ENCODE measurements around the gene MCRIP1.

Gene MCRIP1

DNA sequence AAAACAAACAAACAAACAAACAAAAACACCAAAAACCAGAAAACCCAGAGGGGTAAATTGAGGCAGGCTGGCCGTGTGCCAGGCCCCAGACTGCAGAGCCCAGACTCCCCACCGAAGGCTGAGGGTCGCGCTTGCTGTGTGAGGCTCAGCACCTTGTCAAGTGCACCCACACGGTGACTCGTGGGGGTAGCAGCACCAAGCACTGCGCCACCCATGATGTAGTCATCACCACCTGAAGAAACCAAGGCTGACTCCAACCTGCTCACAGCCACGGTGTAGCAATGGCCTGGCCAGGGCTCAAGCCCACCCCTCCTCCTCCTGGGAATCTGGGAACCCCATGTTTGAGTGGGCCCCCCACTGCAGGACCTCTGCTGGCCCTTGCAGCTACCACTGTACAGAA, 11.9 kb downstream of the MCRIP1 start:
- no peak for DNase-seq (ENCODE audit: low spot score)

DNA sequence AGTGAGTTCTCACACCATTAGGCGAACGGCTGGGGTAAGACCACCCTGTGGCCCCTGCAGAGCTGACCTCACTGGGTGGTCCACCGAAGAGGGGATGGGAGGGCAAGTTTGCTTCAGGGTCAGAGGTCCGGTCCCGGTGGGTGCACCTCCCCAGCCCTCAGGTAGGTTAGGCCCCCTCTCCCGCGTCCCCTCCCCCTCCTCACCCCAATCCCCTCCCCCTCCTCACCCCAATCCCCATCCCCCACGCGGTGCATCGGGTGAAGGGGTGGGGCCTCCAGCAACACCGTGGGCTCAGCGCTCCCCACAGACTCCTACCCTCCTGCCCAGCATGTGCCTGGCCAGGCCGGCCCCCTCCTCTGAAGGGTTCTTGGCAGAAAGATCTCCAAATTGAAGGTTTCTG, 13.4 kb downstream of the MCRIP1 start:
- DNase-seq (ENCODE audit: low spot score), result no peak

DNA sequence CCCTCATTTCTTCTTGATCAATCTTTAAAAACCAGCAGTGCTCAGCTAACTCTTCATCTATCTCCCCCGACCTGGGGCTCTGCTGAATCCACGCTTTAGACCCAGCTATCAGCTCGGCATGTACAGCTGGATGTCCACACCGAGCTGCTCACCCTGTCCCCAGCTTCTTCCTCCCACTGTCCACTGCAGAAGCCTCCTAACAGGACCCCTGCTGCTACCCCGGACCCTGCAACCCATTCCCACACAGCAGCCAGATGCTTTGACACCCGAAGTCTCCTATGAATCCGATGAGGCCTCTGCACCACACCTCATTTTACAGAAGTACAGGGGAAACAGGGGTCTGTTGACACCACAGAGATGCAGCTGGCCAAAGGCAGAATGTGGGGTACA, 15.3 kb downstream of the MCRIP1 start:
- DNase-seq (ENCODE audit: low spot score), result no peak

DNA sequence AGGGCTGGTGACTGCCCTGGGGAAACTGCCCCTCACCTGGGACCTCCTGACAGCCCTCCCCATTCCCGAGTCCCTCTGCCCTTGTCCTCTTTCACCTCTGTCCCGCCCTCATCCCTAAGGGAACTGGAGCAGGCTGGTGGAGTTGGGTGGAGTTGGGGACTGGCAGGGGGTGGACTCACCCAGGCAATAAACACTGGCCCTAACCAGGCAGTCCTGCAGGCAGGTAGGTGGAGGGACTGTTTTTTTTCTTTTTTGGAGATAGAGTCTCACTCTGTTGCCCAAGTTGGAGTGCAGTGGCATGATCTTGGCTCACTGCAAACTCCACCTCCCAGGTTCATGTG, 17.5 kb downstream of the MCRIP1 start:
- no peak for DNase-seq (ENCODE audit: low spot score)

DNA sequence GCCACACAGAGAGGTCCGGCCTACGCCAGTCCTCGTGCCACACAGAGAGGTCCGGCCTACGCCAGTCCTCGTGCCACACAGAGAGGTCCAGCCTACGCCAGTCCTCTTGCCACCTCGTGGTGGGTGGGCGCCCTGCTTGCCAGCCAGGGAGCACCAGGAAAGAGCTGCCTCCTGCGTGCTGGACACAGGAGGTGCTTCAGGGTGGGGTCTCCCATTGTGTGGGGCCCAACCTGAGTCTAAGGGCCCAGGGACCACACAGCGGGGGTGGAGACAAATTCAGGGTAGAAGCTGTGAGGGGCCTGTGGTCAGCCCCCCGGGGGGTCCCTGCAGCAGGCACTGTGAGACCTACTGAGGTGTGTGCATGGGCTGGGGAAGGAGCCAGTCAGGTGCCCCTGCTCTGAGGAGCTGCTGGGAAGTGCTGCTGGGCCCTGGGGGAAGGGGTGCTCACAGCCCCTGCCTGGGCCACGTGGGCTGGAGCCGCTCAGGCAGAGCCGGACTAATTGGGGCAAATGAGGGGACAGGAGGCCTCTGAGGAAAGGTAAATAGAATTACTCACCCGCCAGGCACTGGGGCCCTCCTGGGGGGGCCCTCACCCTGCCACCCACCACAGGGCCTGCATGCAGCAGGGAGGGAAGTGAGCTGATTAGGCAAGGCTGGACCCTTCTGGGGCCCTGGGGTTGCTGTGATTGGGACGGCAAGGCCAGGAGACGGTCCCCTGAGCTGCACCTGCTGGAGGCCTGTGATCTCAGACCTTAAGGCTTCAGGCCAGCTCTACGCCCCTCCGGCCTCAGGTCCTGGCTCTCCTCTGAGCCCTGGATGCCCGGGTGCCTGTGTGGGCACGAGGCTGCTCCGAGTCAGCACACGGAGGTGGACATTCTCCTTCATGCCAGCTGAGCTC, 18.1 kb downstream of the MCRIP1 start:
- peak; percentile 97 for DNase-seq (ENCODE audit: low spot score)

DNA sequence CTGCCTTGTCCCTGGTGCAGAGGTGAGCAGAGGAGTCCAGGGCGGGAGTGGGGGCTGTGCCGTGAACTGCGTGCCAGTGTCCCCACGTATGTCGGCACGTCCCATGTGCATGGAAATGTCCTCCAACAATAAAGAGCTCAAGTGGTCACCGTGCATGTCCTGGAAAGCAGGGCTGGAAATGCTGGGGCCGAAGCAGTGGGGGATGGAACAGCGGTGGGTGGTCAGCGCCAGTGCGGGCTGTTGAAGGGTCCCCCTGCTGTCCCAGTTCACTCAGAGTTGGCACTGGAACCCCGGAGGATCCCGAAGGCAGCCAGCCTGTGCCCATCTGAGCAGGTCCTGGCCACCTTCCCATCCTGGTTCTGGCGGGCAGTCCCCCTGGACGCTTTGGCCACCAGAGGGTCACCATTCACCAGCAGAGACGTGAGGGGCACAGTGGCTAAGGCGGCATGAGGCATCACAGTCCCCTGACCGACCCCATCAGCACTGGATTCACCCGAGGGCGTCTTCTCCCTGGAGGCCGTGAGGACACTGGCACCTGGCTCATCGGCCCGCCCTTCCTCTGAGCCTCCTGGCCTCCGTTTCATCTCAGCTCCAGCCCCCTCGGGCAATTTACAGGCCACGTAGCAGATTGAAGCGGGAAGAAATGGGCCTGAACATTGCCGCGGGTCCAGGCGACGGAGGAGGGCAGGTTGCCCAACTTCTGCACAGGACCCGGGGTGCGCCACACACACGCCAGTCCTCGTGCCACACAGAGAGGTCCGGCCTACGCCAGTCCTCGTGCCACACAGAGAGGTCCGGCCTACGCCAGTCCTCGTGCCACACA, 19.0 kb downstream of the MCRIP1 start:
- no peak for DNase-seq (ENCODE audit: low spot score)

DNA sequence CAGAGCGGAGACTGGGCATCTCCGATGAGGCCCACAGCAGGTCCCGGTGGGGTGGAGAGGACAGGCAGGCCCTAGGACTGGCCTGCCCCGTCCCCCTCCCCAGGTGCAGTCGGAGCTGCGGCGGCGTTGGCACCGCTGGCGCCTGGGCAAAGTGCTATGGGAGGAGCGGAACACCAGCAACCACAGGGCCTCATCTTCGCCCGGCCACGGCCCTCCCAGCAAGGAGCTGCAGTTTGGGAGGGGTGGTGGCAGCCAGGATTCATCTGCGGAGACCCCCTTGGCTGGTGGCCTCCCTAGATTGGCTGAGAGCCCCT, 19.8 kb downstream of the MCRIP1 start:
- DNase-seq (ENCODE audit: low spot score), result no peak

DNA sequence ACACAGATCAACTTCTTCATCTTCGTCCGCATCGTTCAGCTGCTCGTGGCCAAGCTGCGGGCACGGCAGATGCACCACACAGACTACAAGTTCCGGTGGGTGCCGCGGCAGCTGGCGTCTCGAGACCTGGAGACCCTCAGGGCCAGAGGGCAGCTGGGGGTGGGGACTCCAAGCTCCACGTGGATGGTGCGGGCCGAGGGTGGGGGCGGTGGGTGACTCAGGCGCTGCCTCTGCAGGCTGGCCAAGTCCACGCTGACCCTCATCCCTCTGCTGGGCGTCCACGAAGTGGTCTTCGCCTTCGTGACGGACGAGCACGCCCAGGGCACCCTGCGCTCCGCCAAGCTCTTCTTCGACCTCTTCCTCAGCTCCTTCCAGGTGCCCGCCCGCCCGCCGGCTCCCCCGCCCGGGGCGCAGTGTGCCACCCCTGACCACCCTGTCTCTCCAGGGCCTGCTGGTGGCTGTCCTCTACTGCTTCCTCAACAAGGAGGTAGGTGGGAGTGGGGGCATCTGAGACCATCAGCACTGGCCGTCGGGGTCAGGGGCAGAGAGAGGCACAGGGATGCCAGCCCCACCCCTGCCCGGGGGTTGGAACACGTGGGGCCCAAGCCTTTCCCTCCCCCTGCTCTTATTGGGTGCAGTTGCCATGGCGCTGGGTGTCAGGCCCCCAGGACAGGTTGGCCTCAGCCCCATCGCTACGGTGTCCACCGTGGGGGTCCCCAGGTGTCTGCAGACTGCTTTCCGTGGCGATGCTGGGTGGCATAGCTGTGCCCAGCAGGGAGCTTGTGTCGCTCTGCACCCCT, 20.3 kb downstream of the MCRIP1 start:
- DNase-seq (ENCODE audit: low spot score), result no peak

DNA sequence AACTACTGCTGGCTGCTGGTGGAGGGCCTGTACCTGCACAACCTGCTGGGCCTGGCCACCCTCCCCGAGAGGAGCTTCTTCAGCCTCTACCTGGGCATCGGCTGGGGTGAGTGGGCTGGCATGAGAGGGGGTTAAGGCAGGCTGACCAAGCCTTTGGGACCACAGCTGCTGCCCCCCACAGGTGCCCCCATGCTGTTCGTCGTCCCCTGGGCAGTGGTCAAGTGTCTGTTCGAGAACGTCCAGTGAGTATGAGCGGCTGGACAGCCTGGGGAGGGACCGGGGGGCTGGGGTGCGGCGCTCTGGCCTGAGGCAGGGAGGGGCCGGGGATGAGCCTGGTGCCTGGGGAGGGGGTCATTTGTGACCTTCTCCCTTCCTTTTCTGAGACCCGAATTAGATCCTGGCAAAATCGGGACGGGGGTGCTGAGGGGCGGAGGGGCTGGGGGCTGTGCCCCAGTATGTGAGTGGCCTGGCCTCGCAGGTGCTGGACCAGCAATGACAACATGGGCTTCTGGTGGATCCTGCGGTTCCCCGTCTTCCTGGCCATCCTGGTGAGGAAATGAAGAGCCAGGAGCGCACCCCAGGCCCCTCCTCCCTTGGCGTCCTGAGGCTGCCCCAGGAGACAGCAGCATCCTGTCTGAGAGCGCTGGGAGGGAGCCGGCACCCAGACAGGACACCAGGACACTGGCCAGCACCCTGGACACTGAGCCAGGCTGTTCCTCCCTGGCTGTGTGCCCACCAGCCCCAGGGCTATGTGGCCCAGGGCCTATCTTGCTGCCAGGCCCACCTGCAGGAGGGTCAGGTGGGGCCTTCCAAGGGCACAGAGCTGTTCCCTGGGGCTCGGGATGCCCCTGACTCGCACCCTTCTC, 21.2 kb downstream of the MCRIP1 start:
- no peak for DNase-seq (ENCODE audit: low spot score)

DNA sequence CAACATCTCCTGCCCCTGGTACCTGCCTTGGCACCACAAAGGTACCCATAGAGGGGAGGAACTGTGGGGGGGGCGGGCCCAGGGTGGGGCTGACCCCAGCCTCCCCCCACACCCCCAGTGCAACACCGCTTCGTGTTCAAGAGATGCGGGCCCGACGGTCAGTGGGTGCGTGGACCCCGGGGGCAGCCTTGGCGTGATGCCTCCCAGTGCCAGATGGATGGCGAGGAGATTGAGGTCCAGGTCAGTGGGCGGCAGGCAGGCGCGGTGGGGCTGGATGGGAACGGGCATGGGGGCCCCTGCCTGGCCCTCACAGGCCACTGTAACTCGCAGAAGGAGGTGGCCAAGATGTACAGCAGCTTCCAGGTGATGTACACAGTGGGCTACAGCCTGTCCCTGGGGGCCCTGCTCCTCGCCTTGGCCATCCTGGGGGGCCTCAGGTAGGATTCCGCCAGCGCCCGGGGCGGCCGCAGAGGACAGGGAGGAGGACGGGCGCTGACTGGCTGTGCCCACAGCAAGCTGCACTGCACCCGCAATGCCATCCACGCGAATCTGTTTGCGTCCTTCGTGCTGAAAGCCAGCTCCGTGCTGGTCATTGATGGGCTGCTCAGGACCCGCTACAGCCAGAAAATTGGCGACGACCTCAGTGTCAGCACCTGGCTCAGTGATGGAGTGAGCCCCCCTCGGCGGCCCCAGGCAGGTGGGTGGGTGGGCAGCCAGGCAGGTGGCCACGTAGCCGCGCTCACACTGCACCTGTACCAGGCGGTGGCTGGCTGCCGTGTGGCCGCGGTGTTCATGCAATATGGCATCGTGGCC, 22.0 kb downstream of the MCRIP1 start:
- DNase-seq (ENCODE audit: low spot score), result no peak

DNA sequence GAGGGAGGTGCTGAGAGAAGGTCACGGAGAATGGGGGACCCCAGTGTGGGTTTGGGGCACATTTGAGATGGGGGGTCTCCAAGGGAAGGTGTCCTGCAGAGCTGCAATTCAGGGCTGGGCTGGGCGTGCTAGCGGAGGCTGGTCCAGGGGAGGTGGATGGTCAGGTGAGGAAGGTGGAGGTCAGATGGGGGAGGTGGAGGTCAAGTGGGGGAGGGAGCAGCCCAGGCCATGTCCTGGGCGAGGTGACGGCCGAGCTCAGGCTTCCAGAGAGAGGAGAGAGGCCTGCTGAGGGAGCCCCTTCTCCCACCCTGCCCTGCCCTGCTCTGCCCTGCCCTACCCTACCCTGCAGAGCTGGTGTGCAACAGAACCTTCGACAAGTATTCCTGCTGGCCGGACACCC, 22.6 kb downstream of the MCRIP1 start:
- DNase-seq (ENCODE audit: low spot score), result no peak

DNA sequence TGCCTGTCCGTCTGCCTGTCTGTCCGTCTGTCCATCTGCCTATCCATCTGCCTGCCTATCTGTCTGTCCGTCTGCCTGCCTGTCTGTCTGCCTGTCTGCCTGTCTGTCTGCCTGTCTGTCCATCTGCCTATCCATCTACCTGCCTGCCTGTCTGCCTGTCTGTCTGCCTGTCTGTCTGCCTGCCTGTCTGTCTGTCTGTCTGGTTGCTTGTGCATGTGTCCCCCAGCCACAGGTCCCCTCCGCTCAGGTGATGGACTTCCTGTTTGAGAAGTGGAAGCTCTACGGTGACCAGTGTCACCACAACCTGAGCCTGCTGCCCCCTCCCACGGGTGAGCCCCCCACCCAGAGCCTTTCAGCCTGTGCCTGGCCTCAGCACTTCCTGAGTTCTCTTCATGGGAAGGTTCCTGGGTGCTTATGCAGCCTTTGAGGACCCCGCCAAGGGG, 23.5 kb downstream of the MCRIP1 start:
- DNase-seq (ENCODE audit: low spot score), result no peak

DNA sequence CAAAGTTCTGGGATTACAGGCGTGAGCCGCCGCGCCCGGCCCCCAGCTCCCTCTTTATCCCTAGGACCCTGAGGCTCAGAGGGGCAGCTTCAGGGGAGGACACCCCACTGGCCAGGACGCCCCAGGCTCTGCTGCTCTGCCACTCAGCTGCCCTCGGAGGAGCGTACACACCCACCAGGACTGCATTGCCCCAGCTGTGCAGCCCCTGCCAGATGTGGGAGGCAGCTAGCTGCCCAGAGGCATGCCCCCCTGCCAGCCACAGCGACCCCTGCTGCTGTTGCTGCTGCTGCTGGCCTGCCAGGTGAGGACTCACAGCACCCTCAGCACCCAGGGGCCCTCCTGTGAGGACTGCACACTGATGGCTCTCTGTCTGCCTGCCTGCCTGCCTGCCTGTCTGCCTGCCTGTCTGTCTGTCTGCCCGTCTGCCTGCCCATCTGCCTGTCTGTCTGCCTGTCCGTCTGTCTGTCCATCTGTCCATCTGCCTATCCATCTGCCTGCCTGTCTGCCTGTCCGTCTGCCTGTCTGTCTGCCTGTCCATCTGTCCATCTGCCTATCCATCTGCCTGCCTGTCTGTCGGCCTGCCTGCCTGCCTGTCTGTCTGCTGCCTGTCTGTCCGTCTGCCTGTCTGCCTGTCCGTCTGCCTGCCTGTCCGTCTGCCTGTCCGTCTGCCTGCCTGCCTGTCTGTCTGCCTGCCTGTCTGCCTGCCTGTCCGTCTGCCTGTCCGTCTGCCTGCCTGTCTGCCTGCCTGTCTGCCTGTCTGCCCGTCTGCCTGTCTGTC, 24.1 kb downstream of the MCRIP1 start:
- no peak for DNase-seq (ENCODE audit: low spot score)

DNA sequence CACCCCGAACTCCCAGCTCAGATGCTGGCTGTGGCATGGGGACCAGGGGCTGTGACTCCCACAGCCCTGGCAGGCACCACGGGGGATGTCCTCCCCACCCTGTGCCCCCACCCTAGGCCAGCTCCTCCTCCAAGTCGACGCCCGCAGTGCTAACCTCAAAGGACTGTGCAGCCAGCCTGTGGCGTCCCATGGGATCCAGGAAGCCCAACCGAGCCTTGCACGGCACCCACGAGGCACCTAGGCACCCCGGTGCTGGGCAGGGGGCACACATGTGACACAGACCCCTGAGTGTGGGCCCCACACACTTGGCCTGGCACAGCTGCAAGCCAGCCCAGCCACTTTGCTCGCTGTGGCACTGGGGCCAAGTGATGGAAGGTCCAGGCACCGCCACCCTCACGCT, 25.3 kb downstream of the MCRIP1 start:
- no peak for DNase-seq (ENCODE audit: low spot score)

DNA sequence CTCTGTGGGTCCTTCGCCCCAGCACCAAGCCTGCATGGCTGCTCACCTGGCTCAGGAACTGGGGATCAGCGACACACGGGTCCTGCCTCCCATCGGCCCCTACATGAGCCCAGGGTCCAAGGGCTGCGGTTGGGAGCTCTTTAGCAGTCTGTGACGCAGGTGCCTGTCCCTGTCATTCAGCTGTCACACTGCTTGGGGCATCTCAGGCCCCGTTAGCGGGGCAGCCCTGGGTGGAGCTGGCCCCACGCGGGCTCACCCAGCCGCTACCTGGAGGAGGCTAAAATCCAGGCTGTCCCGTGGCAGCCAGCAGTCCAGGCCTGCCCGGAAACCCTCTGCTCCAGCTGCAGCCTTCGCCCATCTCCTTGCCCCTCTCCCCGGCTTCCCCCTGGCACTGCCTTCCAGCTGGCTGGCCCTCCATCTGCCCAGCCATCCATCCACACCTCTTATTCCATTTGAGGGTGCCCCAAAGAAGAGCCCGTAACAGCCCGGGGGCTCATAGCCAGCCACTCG, 25.8 kb downstream of the MCRIP1 start:
- DNase-seq (ENCODE audit: low spot score), result no peak

DNA sequence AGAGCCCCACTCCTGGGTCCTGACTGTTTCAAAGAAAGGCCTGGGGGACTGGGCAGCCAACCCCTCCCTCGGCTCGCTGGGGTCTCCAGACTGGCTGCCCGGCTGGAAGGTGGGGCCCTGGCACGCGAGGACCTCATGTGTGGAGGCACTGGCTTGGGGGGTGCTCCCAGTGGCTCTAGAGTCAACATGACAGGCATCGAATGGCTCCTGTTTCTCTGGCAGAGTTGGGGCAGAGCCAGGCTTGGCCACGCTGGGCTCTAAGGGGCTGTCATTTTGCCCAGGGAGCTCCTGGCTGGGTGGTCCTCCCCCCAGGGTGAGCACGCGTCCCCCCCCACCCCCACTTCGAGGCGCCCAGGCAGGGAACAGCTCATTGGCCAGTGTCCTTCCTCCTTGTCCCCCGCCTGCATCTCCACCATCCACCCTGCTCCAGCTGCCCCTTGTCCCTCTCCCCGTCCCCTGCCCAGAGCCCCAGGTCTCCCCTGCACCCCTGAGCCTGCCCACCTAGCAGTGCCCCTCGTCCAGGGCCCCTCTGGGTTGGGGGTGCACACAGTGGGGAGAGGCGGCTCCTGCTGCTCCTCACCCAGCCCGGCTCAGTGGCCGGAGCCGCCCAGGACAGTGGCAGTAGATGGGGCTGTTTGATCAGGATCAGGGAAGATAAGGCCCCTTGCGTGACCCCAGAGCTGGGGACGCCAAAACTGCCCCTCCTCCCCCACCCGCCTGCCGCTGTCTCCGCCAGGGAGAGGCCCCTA, 26.5 kb downstream of the MCRIP1 start:
- DNase-seq (ENCODE audit: low spot score), result no peak

DNA sequence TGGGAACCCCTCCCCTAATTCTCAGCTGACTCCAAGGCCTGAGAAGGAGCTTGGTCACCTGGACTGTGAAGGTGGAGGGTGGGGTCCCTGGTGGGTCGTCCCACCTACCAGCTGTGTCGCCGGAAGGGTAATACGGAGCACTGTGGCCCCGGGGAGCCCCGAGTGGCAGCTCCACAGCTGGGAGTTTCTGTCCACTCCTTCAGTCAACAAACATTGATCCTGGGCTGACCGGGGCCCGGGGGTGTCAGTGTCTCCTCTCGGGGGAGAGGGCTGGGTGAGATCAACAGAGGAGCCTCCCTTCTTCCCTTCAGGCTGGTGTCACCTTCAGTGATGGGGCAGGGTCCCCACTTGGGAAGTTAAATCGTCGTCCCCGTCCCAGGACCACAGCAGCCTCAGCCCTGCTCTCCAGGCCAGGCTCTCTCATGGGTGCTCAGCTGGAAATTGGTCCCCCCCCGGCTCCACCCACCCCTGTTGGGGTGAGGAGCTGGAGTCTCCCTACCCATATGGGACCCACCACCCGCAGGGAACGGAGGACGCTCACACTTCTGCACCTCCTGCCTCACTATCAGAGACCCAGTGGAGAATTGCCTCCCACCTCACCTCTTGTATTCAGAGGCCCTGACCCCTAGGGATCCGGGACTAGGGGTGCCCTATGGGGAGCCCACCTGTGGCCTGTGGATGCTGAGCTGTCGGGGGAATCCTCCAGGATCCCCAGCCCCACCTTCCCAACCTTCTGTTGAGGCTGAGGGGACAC, 27.2 kb downstream of the MCRIP1 start:
- no peak for DNase-seq (ENCODE audit: low spot score)
